Measurements from ENCODE around the gene COL12A1.

- TF ChIP-seq ZNF160 (CRISPR knock-in tag; IDR thresholded peaks at IDR 0.05) (no peak), ETV5 (CRISPR knock-in tag; IDR thresholded peaks at IDR 0.05; ENCODE audit: borderline replicate concordance) (no peak), ZFY (CRISPR knock-in tag; IDR thresholded peaks at IDR 0.05) (no peak)
- TF ChIP-seq, protein P1, sequence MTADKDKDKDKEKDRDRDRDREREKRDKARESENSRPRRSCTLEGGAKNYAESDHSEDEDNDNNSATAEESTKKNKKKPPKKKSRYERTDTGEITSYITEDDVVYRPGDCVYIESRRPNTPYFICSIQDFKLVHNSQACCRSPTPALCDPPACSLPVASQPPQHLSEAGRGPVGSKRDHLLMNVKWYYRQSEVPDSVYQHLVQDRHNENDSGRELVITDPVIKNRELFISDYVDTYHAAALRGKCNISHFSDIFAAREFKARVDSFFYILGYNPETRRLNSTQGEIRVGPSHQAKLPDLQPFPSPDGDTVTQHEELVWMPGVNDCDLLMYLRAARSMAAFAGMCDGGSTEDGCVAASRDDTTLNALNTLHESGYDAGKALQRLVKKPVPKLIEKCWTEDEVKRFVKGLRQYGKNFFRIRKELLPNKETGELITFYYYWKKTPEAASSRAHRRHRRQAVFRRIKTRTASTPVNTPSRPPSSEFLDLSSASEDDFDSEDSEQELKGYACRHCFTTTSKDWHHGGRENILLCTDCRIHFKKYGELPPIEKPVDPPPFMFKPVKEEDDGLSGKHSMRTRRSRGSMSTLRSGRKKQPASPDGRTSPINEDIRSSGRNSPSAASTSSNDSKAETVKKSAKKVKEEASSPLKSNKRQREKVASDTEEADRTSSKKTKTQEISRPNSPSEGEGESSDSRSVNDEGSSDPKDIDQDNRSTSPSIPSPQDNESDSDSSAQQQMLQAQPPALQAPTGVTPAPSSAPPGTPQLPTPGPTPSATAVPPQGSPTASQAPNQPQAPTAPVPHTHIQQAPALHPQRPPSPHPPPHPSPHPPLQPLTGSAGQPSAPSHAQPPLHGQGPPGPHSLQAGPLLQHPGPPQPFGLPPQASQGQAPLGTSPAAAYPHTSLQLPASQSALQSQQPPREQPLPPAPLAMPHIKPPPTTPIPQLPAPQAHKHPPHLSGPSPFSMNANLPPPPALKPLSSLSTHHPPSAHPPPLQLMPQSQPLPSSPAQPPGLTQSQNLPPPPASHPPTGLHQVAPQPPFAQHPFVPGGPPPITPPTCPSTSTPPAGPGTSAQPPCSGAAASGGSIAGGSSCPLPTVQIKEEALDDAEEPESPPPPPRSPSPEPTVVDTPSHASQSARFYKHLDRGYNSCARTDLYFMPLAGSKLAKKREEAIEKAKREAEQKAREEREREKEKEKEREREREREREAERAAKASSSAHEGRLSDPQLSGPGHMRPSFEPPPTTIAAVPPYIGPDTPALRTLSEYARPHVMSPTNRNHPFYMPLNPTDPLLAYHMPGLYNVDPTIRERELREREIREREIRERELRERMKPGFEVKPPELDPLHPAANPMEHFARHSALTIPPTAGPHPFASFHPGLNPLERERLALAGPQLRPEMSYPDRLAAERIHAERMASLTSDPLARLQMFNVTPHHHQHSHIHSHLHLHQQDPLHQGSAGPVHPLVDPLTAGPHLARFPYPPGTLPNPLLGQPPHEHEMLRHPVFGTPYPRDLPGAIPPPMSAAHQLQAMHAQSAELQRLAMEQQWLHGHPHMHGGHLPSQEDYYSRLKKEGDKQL (CRISPR knock-in tag; IDR thresholded peaks at IDR 0.05; ENCODE audit: low read depth): no peak
These were observed 116.5 kb downstream of the COL12A1 start for GRCh38 chr6:75089151-75089897.
